GM13976 (cell line): ENCODE results near the gene PRLR.

ENCODE experiments used
- DNase-seq: peaks from one replicate; pipeline ENCODE4 v3.0.0; 2012; ENCODE audit warnings: low spot score
- CTCF ChIP-seq: IDR thresholded peaks from 2 replicates; pipeline ENCODE4 v1.5.1; 2012; ENCODE audit warnings: borderline replicate concordance, mild to moderate bottlenecking; ENCODE audit not compliant: insufficient read depth; ENCODE audit errors: extremely low read depth, missing control alignments, control extremely low read depth
- in situ Hi-C: fragments of 300-500 bp; cut with MboI; formaldehyde crosslinking; loops from one replicate; pipeline ENCODE4 v1.12.0; 2022; ENCODE audit warnings: low sequenced_read_pairs, mixed read lengths, inconsistent platforms; ENCODE audit not compliant: unreplicated experiment

The PRLR gene

GRCh38 chr5:35133186-35133585 is 97.1 kb downstream of the PRLR start:
- in situ Hi-C loops = no loop called here
- DNase-seq = no peak
- TF ChIP-seq CTCF = no peak

DNA sequence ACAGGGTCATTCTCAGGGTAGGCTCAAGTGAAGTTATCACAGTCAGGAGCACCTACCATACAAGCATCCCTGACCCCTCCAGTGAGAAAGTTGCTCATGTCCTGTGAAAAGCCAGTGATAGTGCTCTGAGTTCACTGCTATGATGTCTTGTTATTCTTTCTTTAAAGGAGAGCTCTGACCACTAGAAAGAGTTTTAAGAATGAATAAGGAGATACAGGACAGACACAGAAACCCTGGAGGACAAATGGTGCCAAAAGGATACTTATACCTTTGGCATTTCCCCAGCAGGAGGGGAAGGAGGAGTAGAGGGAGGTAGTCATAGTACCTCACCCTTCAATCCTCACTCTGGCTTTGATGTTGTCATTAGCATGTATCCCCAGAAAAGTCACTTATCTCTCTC is 98.6 kb downstream of the PRLR start:
- TF ChIP-seq CTCF = no peak
- in situ Hi-C loops = no loop called here
- DNase-seq = no peak

DNA sequence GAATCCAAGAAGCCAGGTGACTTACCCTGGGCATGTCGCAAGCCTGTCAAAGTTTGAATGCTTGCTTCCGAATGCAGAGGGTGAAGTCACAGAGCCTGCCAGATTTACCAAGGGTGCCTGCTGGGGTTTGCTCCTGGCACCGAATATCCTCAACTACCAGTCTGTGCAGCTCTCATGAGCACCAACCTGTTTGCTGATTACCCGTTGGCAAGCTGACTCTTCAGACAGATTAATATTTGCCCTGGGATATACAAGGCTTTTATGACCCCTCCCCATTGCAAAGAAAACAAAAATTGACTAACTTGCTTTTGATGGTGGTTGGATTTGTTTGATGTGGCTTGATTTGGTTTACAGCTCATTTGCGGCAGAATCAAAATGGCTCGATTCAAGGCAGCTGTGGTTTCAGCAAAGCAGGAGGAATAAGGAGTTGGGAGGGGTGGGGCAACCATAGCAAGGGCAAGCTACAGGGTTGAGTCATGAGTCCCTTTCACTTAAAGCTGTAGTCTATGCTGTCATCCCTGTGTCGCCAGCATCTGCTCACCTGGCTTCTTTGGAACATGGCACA is 100.3 kb downstream of the PRLR start:
- TF ChIP-seq CTCF = no peak
- DNase-seq = no peak
- in situ Hi-C loops = no loop called here

DNA sequence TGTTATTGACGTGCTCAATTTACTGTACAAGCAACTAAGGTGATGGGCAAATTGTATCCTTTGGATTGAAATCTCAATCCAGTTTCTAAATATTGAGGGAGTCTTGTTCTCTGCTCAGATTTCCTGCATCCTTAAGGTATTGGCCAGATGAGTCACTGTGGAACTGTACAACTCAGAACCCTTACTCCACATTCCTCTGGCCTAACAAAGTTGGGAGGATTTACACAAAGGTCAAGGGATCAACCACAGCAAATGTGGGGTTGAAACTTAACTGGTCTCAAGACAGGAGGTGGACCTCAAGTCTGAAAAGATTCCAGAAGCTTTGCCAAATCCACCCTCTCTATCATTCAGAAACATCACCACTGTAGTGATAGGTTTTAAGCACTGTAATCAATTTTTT is 101.0 kb downstream of the PRLR start:
- no peak for DNase-seq
- in situ Hi-C loops = no loop called here
- no peak for TF ChIP-seq CTCF

- in situ Hi-C loops = no loop called here
- no peak for TF ChIP-seq CTCF
- DNase-seq = no peak
These were observed 103.3 kb downstream of the PRLR start for GRCh38 chr5:35127006-35127405.

DNA sequence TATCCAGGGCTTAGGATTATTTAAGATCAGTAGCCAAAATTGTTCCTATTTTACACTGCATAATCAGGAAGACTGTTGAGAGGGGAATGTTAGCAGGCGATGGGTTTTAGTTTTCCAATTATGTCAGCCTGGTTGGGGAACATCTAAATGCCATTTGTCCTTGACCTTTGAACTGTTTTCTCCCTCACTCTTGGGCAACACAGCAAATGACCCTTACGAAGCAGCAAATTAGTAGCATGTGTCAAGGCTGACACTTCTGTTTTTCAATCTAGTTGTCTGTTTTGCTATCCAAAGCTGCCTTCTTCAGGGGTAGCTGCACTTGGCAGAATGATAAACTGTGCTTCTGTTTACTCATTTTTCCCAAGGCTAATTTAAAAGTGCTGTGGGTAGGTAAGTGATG is 104.5 kb downstream of the PRLR start:
- in situ Hi-C loops = no loop called here
- no peak for DNase-seq
- no peak for TF ChIP-seq CTCF

GRCh38 chr5:35124932-35125331 is 105.4 kb downstream of the PRLR start:
- in situ Hi-C loops = no loop called here
- TF ChIP-seq CTCF = no peak
- DNase-seq = no peak
